Thymus (tissue), 11 donors: ENCODE data around the gene DENND2D. TPM values are rescaled to one million over a fixed set of nuclear protein-coding genes. Genes with fewer than 3 reads are reported as not detected.

Experiments used
- DNase-seq, 9 donors: peaks; one replicate each; pipeline ENCODE4 v3.0.0-alpha.2; 2013; ENCODE audit warnings: low spot score in 9 of 9, low read depth in 6 of 9, missing footprints in 1 of 9
- H3K27ac ChIP-seq, 2 donors: one replicate each; pipeline ENCODE4 v1.5.1; 2013; ENCODE audit warnings: control low read depth in 1 of 2, low read depth in 1 of 2, low read length in 1 of 2, mild to moderate bottlenecking in 1 of 2, moderate library complexity in 1 of 2
- H3K27me3 ChIP-seq, 2 donors: one replicate each; pipeline ENCODE4 v1.5.1; 2013; ENCODE audit warnings: low read length in 1 of 2; ENCODE audit not compliant: control insufficient read depth in 2 of 2, insufficient read depth in 1 of 2
- H3K36me3 ChIP-seq, 2 donors: one replicate each; pipeline ENCODE4 v1.5.1; 2013; ENCODE audit warnings: low read length in 1 of 2, mild to moderate bottlenecking in 1 of 2, moderate library complexity in 1 of 2; ENCODE audit not compliant: control insufficient read depth in 2 of 2, insufficient read depth in 2 of 2
- H3K4me1 ChIP-seq, 2 donors: one replicate each; pipeline ENCODE4 v1.5.1; 2013; ENCODE audit warnings: low read length in 2 of 2; ENCODE audit not compliant: control insufficient read depth in 2 of 2, insufficient read depth in 2 of 2
- H3K4me3 ChIP-seq, 2 donors: one replicate each; pipeline ENCODE4 v1.5.1; 2013; ENCODE audit warnings: low read length in 2 of 2, control low read depth in 1 of 2, mild to moderate bottlenecking in 1 of 2
- H3K9me3 ChIP-seq, 2 donors: one replicate each; pipeline ENCODE4 v1.5.1; 2013; ENCODE audit warnings: low read length in 1 of 2, mild to moderate bottlenecking in 1 of 2; ENCODE audit not compliant: control insufficient read depth in 2 of 2, insufficient read depth in 1 of 2
- WGBS: extraction: QIAGEN DNeasy Blood & Tissue Kit; methylation state at CpG from one replicate; pipeline ENCODE4 v1.1.7; 2013; 5-methylcytosine and 5-hydroxymethylcytosine counted together
- polyA plus RNA-seq: library from polyadenylated mRNA; stranded (reverse); fragments of 200-250 nt; gene quantifications from one replicate; pipeline ENCODE4 v1.2.3, GENCODE V29; 2013
- total RNA-seq: library from RNA; stranded (reverse); fragments of 120-200 nt; gene quantifications from one replicate; pipeline ENCODE4 v1.2.4, GENCODE V29; 2013
- donor health status: healthy.

The DENND2D gene
- total and polyA plus RNA-seq, 2 donors, result 106 to 134 TPM

- no peaks in the 10 kb centered on the region for H3K9me3 ChIP-seq
- H3K4me3 ChIP-seq, result no peak overlapping the region
- 84% methylated on average over 2 of the region's 2 CpGs for WGBS
- no peak for DNase-seq
- no peaks in the 10 kb centered on the region for H3K27me3 ChIP-seq
- H3K4me1 ChIP-seq, result peaks cover 0 to 4% of the 10 kb centered on the region in 2 donors
- peaks cover 21 to 55% of the 10 kb centered on the region in 2 donors for H3K36me3 ChIP-seq
- H3K27ac ChIP-seq, result no peak overlapping the region
Observed at GRCh38 chr1:111148376-111148881, 52.0 kb downstream of the DENND2D start.

- Histone ChIP-seq H3K4me3 (no peak overlapping the region), H3K27me3 (no peaks in the 10 kb centered on the region), H3K4me1 (peaks cover 0 to 4% of the 10 kb centered on the region in 2 donors), H3K9me3 (no peaks in the 10 kb centered on the region), H3K27ac (no peak overlapping the region), H3K36me3 (peaks cover 16 to 50% of the 10 kb centered on the region in 2 donors)
- 86% methylated on average over 3 of the region's 3 CpGs for WGBS
- DNase-seq, result no peak
Observed at GRCh38 chr1:111147948-111148347, 52.5 kb downstream of the DENND2D start.

- H3K36me3 ChIP-seq, result peaks cover 15 to 43% of the 10 kb centered on the region in 2 donors
Observed at GRCh38 chr1:111145963-111146768, 54.3 kb downstream of the DENND2D start.

GRCh38 chr1:111145542-111145941 is 54.9 kb downstream of the DENND2D start:
- no peak for DNase-seq
- Histone ChIP-seq H3K4me3 (no peak overlapping the region), H3K27me3 (no peaks in the 10 kb centered on the region), H3K9me3 (no peaks in the 10 kb centered on the region), H3K4me1 (peaks cover 5 to 18% of the 10 kb centered on the region in 2 donors), H3K27ac (no peak overlapping the region), H3K36me3 (peaks cover 15 to 38% of the 10 kb centered on the region in 2 donors)
- 99% methylated on average over 2 of the region's 2 CpGs for WGBS

More at GRCh38 chr1:111145963-111146768, 54.3 kb downstream of the DENND2D start:
- H3K27ac ChIP-seq, result no peak overlapping the region
- peaks cover 5 to 17% of the 10 kb centered on the region in 2 donors for H3K4me1 ChIP-seq
- H3K4me3 ChIP-seq, result no peak overlapping the region
- H3K9me3 ChIP-seq, result no peaks in the 10 kb centered on the region
- DNase-seq, result no peak
- H3K27me3 ChIP-seq, result no peaks in the 10 kb centered on the region

GRCh38 chr1:111142356-111142975 is 58.0 kb downstream of the DENND2D start:
- peak in 1 of 9 donors; percentile 21 for DNase-seq
- Histone ChIP-seq H3K9me3 (no peaks in the 10 kb centered on the region), H3K27ac (no peak overlapping the region), H3K36me3 (peaks cover 7 to 8% of the 10 kb centered on the region in 2 donors), H3K27me3 (no peaks in the 10 kb centered on the region), H3K4me3 (peak overlapping the region in 1 of 2 donors; percentile 12), H3K4me1 (peaks cover 5 to 23% of the 10 kb centered on the region in 2 donors)
- 91% methylated on average over 5 of the region's 5 CpGs for WGBS

GRCh38 chr1:111141245-111142220 is 58.9 kb downstream of the DENND2D start:
- H3K36me3 ChIP-seq, result peaks cover 5 to 8% of the 10 kb centered on the region in 2 donors
- no peaks in the 10 kb centered on the region for H3K27me3 ChIP-seq
- H3K27ac ChIP-seq, result no peak overlapping the region
- peak in 1 of 9 donors; percentile 15 for DNase-seq
- WGBS, result 44% methylated on average over 5 of the region's 5 CpGs
- H3K9me3 ChIP-seq, result no peaks in the 10 kb centered on the region
- H3K4me3 ChIP-seq, result peak overlapping the region; percentile 78 to 98
- peaks cover 5 to 23% of the 10 kb centered on the region in 2 donors for H3K4me1 ChIP-seq

- Histone ChIP-seq H3K27me3 (no peaks in the 10 kb centered on the region), H3K4me3 (peak overlapping the region; percentile 78 to 98), H3K4me1 (peaks cover 5 to 21% of the 10 kb centered on the region in 2 donors), H3K9me3 (no peaks in the 10 kb centered on the region), H3K36me3 (peaks cover 11% of the 10 kb centered on the region in 2 donors), H3K27ac (peak overlapping the region; percentile 99 to 100)
- 0% methylated on average over 9 of the region's 9 CpGs for WGBS
- peak in 1 of 9 donors; percentile 23 for DNase-seq
Observed at GRCh38 chr1:111140680-111140967, 59.8 kb downstream of the DENND2D start.

GRCh38 chr1:111139956-111140679 is 60.3 kb downstream of the DENND2D start, which contains the start of the genes CEPT1 and DRAM2:
Gene CEPT1, plus strand, starts transcription at chr1:111140223. Its CDS starts 7,492 bp downstream, at chr1:111147715.
Gene DRAM2, minus strand, starts transcription at chr1:111140093. Its CDS starts 8,539 bp downstream, at chr1:111131554.
- Histone ChIP-seq H3K27me3 (no peaks in the 10 kb centered on the region), H3K4me3 (peak within 1 kb of the TSS; percentile 78 to 98), H3K9me3 (no peaks in the 10 kb centered on the region), H3K36me3 (peaks cover 6 to 10% of the 10 kb centered on the region in 2 donors), H3K4me1 (peaks cover 5 to 19% of the 10 kb centered on the region in 2 donors), H3K27ac (peak within 1 kb of the TSS; percentile 99 to 100)
- DNase-seq, result peak; percentile 93 to 99 (median 96)
- under 1% methylated on average over 68 of the region's 68 CpGs for WGBS
